ENCODE measurements around the gene GRID2.

GRID2 gene

GRCh38 chr4:93568758-93569157, 1265.0 kb downstream of the GRID2 start:
- Histone ChIP-seq H3K36me3 (ENCODE audit: insufficient read depth, low read length) (no peaks in the 10 kb centered on the region), H3K4me1 (ENCODE audit: insufficient read depth, low read length) (no peaks in the 10 kb centered on the region), H3K9me3 (ENCODE audit: control insufficient read depth, insufficient read depth, low read length) (no peaks in the 10 kb centered on the region), H3K9ac (ENCODE audit: low read depth, low read length) (no peak overlapping the region)

DNA sequence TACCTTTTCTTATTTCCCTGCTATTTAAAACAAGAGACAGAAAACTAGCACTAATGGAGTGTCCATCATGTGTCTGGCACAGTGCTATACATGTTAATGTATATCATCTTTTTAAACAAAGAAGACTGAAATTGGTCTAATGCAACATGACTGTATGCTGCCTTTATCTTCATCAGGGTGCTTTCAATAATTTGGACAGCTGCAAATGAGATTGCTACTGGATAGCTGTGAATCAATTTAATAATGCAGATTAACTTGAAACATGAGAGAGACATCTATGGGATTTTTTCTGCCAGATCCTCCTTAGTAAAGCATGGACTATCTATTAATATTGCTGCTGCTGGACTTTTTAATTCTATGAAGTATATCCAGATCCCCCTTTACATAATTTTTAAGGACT, 1269.5 kb downstream of the GRID2 start:
- Histone ChIP-seq H3K4me1 (ENCODE audit: insufficient read depth, low read length) (no peaks in the 10 kb centered on the region), H3K9ac (ENCODE audit: low read depth, low read length) (no peak overlapping the region), H3K36me3 (ENCODE audit: insufficient read depth, low read length) (no peaks in the 10 kb centered on the region), H3K9me3 (ENCODE audit: control insufficient read depth, insufficient read depth, low read length) (no peaks in the 10 kb centered on the region)

- Histone ChIP-seq H3K4me1 (ENCODE audit: insufficient read depth, low read length) (no peaks in the 10 kb centered on the region), H3K36me3 (ENCODE audit: insufficient read depth, low read length) (no peaks in the 10 kb centered on the region)
Observed at GRCh38 chr4:93578942-93579341, 1275.2 kb downstream of the GRID2 start.

GRCh38 chr4:93605163-93605562, 1301.4 kb downstream of the GRID2 start:
- H3K36me3 ChIP-seq (ENCODE audit: insufficient read depth, low read length) = no peaks in the 10 kb centered on the region; the same call in 1 of the 2 replicates
- no peak overlapping the region for H3K9ac ChIP-seq (ENCODE audit: low read depth, low read length)
- H3K4me1 ChIP-seq (ENCODE audit: insufficient read depth, low read length) = no peaks in the 10 kb centered on the region
- peaks cover 6% of the 10 kb centered on the region; the same call in 1 of the 2 replicates for H3K9me3 ChIP-seq (ENCODE audit: control insufficient read depth, insufficient read depth, low read length)

More at GRCh38 chr4:93578942-93579341, 1275.2 kb downstream of the GRID2 start:
- Histone ChIP-seq H3K9ac (ENCODE audit: low read depth, low read length) (no peak overlapping the region), H3K9me3 (ENCODE audit: control insufficient read depth, insufficient read depth, low read length) (peaks cover 6% of the 10 kb centered on the region; the same call in 1 of the 2 replicates)

DNA sequence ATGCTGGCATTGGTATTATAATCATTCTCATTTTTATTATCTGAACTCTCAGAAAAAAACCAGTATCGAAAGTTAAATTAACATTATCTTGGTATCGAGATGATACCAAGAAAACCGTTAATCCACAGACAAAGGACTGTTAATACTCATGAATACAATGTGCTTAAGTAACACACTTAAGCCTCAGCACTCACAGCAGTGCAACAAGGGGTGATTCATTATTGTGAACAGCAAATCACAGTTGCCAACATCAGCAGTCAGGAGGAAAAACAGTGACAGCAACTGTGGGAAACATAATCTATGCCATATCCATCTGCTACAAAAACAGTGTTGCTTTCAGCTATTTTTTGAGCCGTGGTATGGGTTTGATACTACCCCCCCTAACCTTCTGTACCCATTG, 1313.8 kb downstream of the GRID2 start:
- H3K9ac ChIP-seq (ENCODE audit: low read depth, low read length) = no peak overlapping the region
- H3K9me3 ChIP-seq (ENCODE audit: control insufficient read depth, insufficient read depth, low read length) = no peaks in the 10 kb centered on the region
- H3K4me1 ChIP-seq (ENCODE audit: insufficient read depth, low read length) = no peaks in the 10 kb centered on the region
- no peaks in the 10 kb centered on the region for H3K36me3 ChIP-seq (ENCODE audit: insufficient read depth, low read length)

DNA sequence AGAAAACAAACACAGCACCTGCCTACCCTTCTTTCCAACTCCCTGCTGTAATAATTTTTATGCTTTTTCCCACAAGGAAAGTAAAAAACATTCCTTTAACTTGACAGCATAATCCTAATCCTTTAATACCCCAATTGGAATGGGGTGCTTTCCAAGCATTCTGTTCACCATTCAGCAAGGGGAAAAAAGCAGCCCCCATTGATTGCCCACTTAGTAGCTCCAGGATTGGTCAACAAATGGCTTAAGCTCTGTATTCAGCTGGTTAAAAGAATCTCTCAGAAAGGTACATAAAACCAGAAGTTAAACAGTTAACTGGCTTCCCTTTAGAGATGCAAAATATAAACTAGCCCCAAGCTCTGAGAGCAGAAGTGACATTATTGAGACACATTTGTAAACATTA, 1330.0 kb downstream of the GRID2 start:
- Histone ChIP-seq H3K9ac (ENCODE audit: low read depth, low read length) (no peak overlapping the region), H3K36me3 (ENCODE audit: insufficient read depth, low read length) (no peaks in the 10 kb centered on the region), H3K4me1 (ENCODE audit: insufficient read depth, low read length) (no peaks in the 10 kb centered on the region), H3K9me3 (ENCODE audit: control insufficient read depth, insufficient read depth, low read length) (no peaks in the 10 kb centered on the region)

DNA sequence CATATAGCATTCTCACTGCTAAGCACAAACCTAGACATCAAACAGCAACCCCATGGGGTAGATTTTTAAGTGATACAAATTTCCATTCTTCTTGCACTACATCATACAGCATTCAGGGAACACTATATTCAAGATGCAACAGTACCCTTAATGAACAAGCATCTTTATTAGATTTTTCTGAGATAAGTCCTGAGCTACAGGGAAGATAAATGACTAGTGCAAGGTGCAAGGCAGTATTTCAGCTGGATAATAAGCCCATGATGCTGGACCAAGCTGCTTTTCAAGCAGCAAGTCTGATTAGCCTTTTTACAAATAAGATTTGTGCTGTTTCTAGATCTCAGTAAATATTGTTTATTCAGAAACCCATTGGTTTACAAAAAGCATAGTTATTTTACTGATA, 1332.2 kb downstream of the GRID2 start:
- H3K4me1 ChIP-seq (ENCODE audit: insufficient read depth, low read length) = no peaks in the 10 kb centered on the region
- no peak overlapping the region for H3K9ac ChIP-seq (ENCODE audit: low read depth, low read length)
- no peaks in the 10 kb centered on the region for H3K36me3 ChIP-seq (ENCODE audit: insufficient read depth, low read length)
- H3K9me3 ChIP-seq (ENCODE audit: control insufficient read depth, insufficient read depth, low read length) = no peaks in the 10 kb centered on the region

DNA sequence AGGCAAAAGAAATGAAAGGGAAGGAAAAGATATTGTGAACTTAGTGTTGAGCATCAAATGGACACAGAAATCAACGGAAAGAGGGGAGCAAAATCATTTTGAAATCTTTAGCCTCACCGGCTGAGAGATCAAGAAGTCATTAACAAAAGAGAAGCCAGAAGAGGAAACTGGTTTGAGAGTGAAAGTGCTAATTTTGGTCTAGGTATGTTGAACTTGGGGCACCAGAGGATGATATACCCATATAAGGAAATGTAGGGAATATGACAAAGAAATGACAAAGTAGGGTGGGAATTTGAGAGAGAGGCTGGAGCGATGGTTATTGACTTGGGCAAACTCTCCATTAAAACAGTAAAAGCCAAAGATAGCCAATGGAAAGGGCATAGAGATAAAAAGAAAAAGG, 1341.4 kb downstream of the GRID2 start:
- Histone ChIP-seq H3K9ac (ENCODE audit: low read depth, low read length) (no peak overlapping the region), H3K4me1 (ENCODE audit: insufficient read depth, low read length) (peaks cover 6% of the 10 kb centered on the region; the same call in 1 of the 2 replicates), H3K36me3 (ENCODE audit: insufficient read depth, low read length) (no peaks in the 10 kb centered on the region), H3K9me3 (ENCODE audit: control insufficient read depth, insufficient read depth, low read length) (no peaks in the 10 kb centered on the region)

GRCh38 chr4:93646233-93646930, 1342.6 kb downstream of the GRID2 start:
- H3K4me1 ChIP-seq (ENCODE audit: insufficient read depth, low read length) = peaks cover 6% of the 10 kb centered on the region; the same call in 1 of the 2 replicates
- no peak overlapping the region for H3K9ac ChIP-seq (ENCODE audit: low read depth, low read length)
- no peaks in the 10 kb centered on the region for H3K9me3 ChIP-seq (ENCODE audit: control insufficient read depth, insufficient read depth, low read length)
- H3K36me3 ChIP-seq (ENCODE audit: insufficient read depth, low read length) = no peaks in the 10 kb centered on the region

- no peaks in the 10 kb centered on the region for H3K9me3 ChIP-seq (ENCODE audit: control insufficient read depth, insufficient read depth, low read length)
Observed at GRCh38 chr4:93648258-93648657, 1344.5 kb downstream of the GRID2 start.

DNA sequence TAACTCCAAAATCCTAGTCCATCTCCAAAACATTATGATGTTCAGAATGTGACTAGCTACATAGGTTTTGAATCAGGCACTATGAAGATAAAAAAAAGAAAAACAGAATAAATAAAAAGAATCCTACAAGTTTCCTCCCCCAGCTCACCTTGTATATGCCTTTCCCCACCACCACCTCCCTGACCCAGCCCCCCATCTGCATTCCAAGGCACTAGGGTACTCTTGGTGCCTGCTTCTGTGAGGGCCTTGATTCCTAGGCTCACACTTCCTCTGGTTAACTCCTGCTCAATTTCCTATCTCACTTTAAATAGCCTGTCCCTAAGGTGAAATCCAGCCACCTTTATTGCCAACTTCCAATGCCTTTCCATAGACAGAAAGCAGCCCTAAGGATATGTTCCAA, 1346.1 kb downstream of the GRID2 start:
- no peaks in the 10 kb centered on the region for H3K36me3 ChIP-seq (ENCODE audit: insufficient read depth, low read length)
- H3K4me1 ChIP-seq (ENCODE audit: insufficient read depth, low read length) = peaks cover 6% of the 10 kb centered on the region; the same call in 1 of the 2 replicates
- no peak overlapping the region for H3K9ac ChIP-seq (ENCODE audit: low read depth, low read length)
- no peaks in the 10 kb centered on the region for H3K9me3 ChIP-seq (ENCODE audit: control insufficient read depth, insufficient read depth, low read length)

More at GRCh38 chr4:93648258-93648657, 1344.5 kb downstream of the GRID2 start:
- peaks cover 6% of the 10 kb centered on the region; the same call in 1 of the 2 replicates for H3K4me1 ChIP-seq (ENCODE audit: insufficient read depth, low read length)
- no peaks in the 10 kb centered on the region for H3K36me3 ChIP-seq (ENCODE audit: insufficient read depth, low read length)
- H3K9ac ChIP-seq (ENCODE audit: low read depth, low read length) = no peak overlapping the region

DNA sequence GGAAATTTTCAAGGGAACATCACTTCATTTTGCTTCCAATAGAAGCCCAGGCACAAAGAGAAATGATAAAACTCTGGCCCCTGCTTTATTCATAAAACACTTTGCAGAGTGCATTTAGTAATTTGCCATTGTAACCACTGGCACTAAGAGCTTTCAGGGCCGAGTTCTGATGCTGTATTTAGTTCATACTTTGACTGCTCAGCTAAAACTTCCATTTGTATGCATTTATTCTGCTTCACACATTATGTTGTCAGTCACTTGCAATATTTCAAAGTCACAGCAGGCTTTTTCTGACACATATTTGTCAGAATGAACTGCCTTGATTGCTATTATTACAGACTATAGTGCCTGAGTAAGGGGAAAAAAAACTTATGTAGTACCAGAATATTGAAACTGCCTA, 1350.4 kb downstream of the GRID2 start:
- no peaks in the 10 kb centered on the region for H3K9me3 ChIP-seq (ENCODE audit: control insufficient read depth, insufficient read depth, low read length)
- no peaks in the 10 kb centered on the region for H3K36me3 ChIP-seq (ENCODE audit: insufficient read depth, low read length)
- peaks cover 17% of the 10 kb centered on the region for H3K4me1 ChIP-seq (ENCODE audit: insufficient read depth, low read length)
- no peak overlapping the region for H3K9ac ChIP-seq (ENCODE audit: low read depth, low read length)

GRCh38 chr4:93657527-93657926, 1353.8 kb downstream of the GRID2 start:
- Histone ChIP-seq H3K9me3 (ENCODE audit: control insufficient read depth, insufficient read depth, low read length) (no peaks in the 10 kb centered on the region), H3K9ac (ENCODE audit: low read depth, low read length) (no peak overlapping the region), H3K36me3 (ENCODE audit: insufficient read depth, low read length) (no peaks in the 10 kb centered on the region), H3K4me1 (ENCODE audit: insufficient read depth, low read length) (peaks cover 13% of the 10 kb centered on the region)

DNA sequence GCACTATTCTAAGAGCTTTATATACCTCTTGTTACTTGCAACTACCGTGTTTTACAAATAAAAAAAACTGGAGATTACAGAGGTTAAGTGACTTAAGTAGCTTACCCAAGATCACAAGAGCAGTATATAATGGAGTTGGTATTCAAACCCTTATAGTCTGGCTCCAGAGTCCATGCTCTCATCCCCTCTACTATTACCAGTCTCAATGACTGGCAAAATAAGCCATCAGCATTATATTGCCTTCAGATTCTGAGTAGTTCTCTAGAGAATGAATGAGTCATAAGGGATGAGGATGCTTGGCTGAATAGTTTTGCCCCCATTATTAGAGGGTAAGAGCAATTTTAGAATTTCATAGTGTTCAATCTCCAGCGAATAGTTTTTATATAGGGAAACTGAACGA, 1354.7 kb downstream of the GRID2 start:
- Histone ChIP-seq H3K36me3 (ENCODE audit: insufficient read depth, low read length) (no peaks in the 10 kb centered on the region), H3K9me3 (ENCODE audit: control insufficient read depth, insufficient read depth, low read length) (no peaks in the 10 kb centered on the region), H3K9ac (ENCODE audit: low read depth, low read length) (no peak overlapping the region), H3K4me1 (ENCODE audit: insufficient read depth, low read length) (peaks cover 13% of the 10 kb centered on the region)

GRCh38 chr4:93659629-93660028, 1355.9 kb downstream of the GRID2 start:
- H3K4me1 ChIP-seq (ENCODE audit: insufficient read depth, low read length) = peaks cover 13% of the 10 kb centered on the region
- H3K36me3 ChIP-seq (ENCODE audit: insufficient read depth, low read length) = no peaks in the 10 kb centered on the region
- no peak overlapping the region for H3K9ac ChIP-seq (ENCODE audit: low read depth, low read length)
- no peaks in the 10 kb centered on the region for H3K9me3 ChIP-seq (ENCODE audit: control insufficient read depth, insufficient read depth, low read length)
